ENCODE results near the gene TBC1D5.

- TF ChIP-seq POLR2AphosphoS5 (IDR thresholded peaks at IDR 0.05; ENCODE audit: low read depth, low read length), result no peak
- no peak for TF ChIP-seq TAF1 (IDR thresholded peaks at IDR 0.05; ENCODE audit: low read depth, low read length)
Measured at GRCh38 chr3:17656264-17656663, 86.2 kb downstream of the TBC1D5 start.
